H1 (cell line): Measurements from ENCODE around the gene GSE1. TPM values are rescaled to one million over a fixed set of nuclear protein-coding genes. Genes with fewer than 3 reads are reported as not detected.

Experiments used
- CTCF ChIA-PET: fragments of 300-600 bp; sonication (Branson Sonifier 250); formaldehyde crosslinking; loops from one replicate; lab custom pipeline; 2021; ENCODE audit not compliant: partially characterized antibody; lab: Charles Lee
- POLR2A ChIA-PET: fragments of 300-600 bp; sonication (Branson Sonifier 250); formaldehyde crosslinking; loops from one replicate; lab custom pipeline; 2021; ENCODE audit warnings: inconsistent platforms; ENCODE audit not compliant: partially characterized antibody; lab: Charles Lee
- DNase-seq, 2 experiments: peaks; one replicate each; pipeline versions ENCODE4 v3.0.0 to v3.0.0-alpha.2; 2010 to 2022; ENCODE audit warnings: low spot score in 2 of 2, low read depth in 1 of 2, mixed read lengths in 1 of 2
- FAIRE-seq: peaks from 2 replicates; lab custom pipeline; 2011; peaks lifted over from hg19 to GRCh38; lab: Jason Lieb, UNC
- H2AFZ ChIP-seq: 2 replicates; pipeline ENCODE4 v1.8.1; 2012; ENCODE audit warnings: low read length, inconsistent platforms
- H2AK5ac ChIP-seq: 2 replicates; pipeline ENCODE4 v1.6.1; 2013; ENCODE audit warnings: low read depth, low read length
- H2BK120ac ChIP-seq: replicated peaks from 2 replicates; pipeline ENCODE3; 2013; ENCODE audit warnings: low read depth, low read length, inconsistent platforms
- H2BK12ac ChIP-seq: 2 replicates; pipeline ENCODE4 v1.6.1; 2013; ENCODE audit warnings: low read depth, low read length
- H2BK15ac ChIP-seq: 2 replicates; pipeline ENCODE4 v1.6.1; 2013; ENCODE audit warnings: low read length
- H2BK20ac ChIP-seq: 2 replicates; pipeline ENCODE4 v1.6.1; 2013; ENCODE audit warnings: low read length
- H2BK5ac ChIP-seq: 2 replicates; pipeline ENCODE4 v1.6.1; 2013; ENCODE audit warnings: low read depth, low read length
- H3K14ac ChIP-seq: 2 replicates; pipeline ENCODE4 v1.6.1; 2013; ENCODE audit warnings: inconsistent platforms; ENCODE audit not compliant: insufficient read length
- H3K18ac ChIP-seq: 2 replicates; pipeline ENCODE4 v1.6.1; 2013; ENCODE audit warnings: low read length; ENCODE audit errors: extremely low read depth
- H3K23ac ChIP-seq: 2 replicates; pipeline ENCODE4 v1.6.1; 2013; ENCODE audit warnings: inconsistent platforms; ENCODE audit not compliant: insufficient read length
- H3K23me2 ChIP-seq: 2 replicates; pipeline ENCODE4 v1.6.1; 2013; ENCODE audit warnings: low read depth, low read length
- H3K27ac ChIP-seq: 2 replicates; pipeline ENCODE4 v1.6.1; 2011; ENCODE audit warnings: low read depth, low read length, inconsistent platforms
- H3K27me3 ChIP-seq, 4 experiments: replicated peaks in 1 of 4; 1 replicate in 1 of 4; 2 replicates in 3 of 4; pipeline versions ENCODE4 v1.6.1 to v1.8.1; 2011 to 2013; ENCODE audit warnings: low read length in 3 of 4, mild to moderate bottlenecking in 3 of 4, inconsistent platforms in 2 of 4, mixed read lengths in 2 of 4, moderate library complexity in 1 of 4; ENCODE audit not compliant: control insufficient read depth in 3 of 4, insufficient read depth in 3 of 4; ENCODE audit errors: extremely low read depth in 1 of 4
- H3K36me3 ChIP-seq, 4 experiments: 2 replicates each; pipeline versions ENCODE4 v1.6.1 to v1.8.1; 2011 to 2013; ENCODE audit warnings: mild to moderate bottlenecking in 4 of 4, low read length in 3 of 4, moderate library complexity in 2 of 4, control low read depth in 1 of 4, inconsistent platforms in 1 of 4; ENCODE audit not compliant: insufficient read depth in 4 of 4, control insufficient read depth in 2 of 4
- H3K4ac ChIP-seq: replicated peaks from 2 replicates; pipeline ENCODE3; 2013; ENCODE audit warnings: low read length, low read depth, mixed read lengths, inconsistent platforms; ENCODE audit not compliant: insufficient read length
- H3K4me1 ChIP-seq, 4 experiments: replicated peaks in 1 of 4; 1 replicate in 1 of 4; 2 replicates in 3 of 4; pipeline versions ENCODE4 v1.6.1 to v1.8.1; 2011 to 2013; ENCODE audit warnings: low read length in 3 of 4, inconsistent platforms in 2 of 4, mixed read lengths in 1 of 4; ENCODE audit not compliant: insufficient read depth in 4 of 4, control insufficient read depth in 3 of 4
- H3K4me2 ChIP-seq, 2 experiments: 2 replicates each; pipeline versions ENCODE4 v1.6.1 to v1.8.1; 2011 to 2013; ENCODE audit warnings: low read depth in 2 of 2, low read length in 2 of 2, control low read depth in 1 of 2, inconsistent platforms in 1 of 2, mild to moderate bottlenecking in 1 of 2; ENCODE audit not compliant: insufficient read depth in 1 of 2
- H3K4me3 ChIP-seq, 4 experiments: fragments of 200-600, 300-600 bp in 1 of 4; sonication (generic), shearing (Covaris generic), sonication (Bioruptor Twin) in 1 of 4; 2 replicates each; pipeline versions ENCODE4 v1.5.1 to v1.8.1; 2011 to 2016; ENCODE audit warnings: low read length in 4 of 4, low read depth in 3 of 4, control low read depth in 2 of 4, inconsistent platforms in 2 of 4, mild to moderate bottlenecking in 2 of 4, mixed read lengths in 1 of 4, moderate library complexity in 1 of 4; ENCODE audit not compliant: insufficient read depth in 2 of 4; ENCODE audit errors: extremely low read depth in 1 of 4
- H3K56ac ChIP-seq: replicated peaks from 2 replicates; pipeline ENCODE3; 2013; ENCODE audit warnings: low read depth, mild to moderate bottlenecking, mixed read lengths, low read length, inconsistent platforms; ENCODE audit not compliant: insufficient read length
- H3K79me1 ChIP-seq: 2 replicates; pipeline ENCODE4 v1.6.1; 2013; ENCODE audit warnings: low read depth, low read length, control low read depth
- H3K79me2 ChIP-seq, 2 experiments: 2 replicates each; pipeline versions ENCODE4 v1.6.1 to v1.8.1; 2012 to 2013; ENCODE audit warnings: low read length in 2 of 2, mild to moderate bottlenecking in 2 of 2, inconsistent platforms in 1 of 2; ENCODE audit not compliant: insufficient read depth in 2 of 2, control insufficient read depth in 1 of 2
- H3K9ac ChIP-seq, 4 experiments: replicated peaks in 1 of 4; 1 replicate in 1 of 4; 2 replicates in 3 of 4; pipeline versions ENCODE4 v1.6.1 to v1.8.1; 2011 to 2013; ENCODE audit warnings: low read depth in 3 of 4, low read length in 3 of 4, control low read depth in 2 of 4, mild to moderate bottlenecking in 2 of 4, moderate library complexity in 2 of 4, inconsistent platforms in 1 of 4; ENCODE audit errors: extremely low read depth in 1 of 4
- H3K9me3 ChIP-seq, 2 experiments: 2 replicates each; pipeline versions ENCODE4 v1.6.1 to v1.8.1; 2012 to 2013; ENCODE audit warnings: mild to moderate bottlenecking in 2 of 2, moderate library complexity in 2 of 2, control low read depth in 1 of 2, inconsistent platforms in 1 of 2, low read depth in 1 of 2, low read length in 1 of 2, mixed read lengths in 1 of 2; ENCODE audit not compliant: insufficient read depth in 2 of 2
- H4K20me1 ChIP-seq, 2 experiments: replicated peaks in 1 of 2; 2 replicates each; pipeline versions ENCODE3 to v1.8.1; 2011 to 2013; ENCODE audit warnings: inconsistent platforms in 2 of 2, low read length in 2 of 2, mild to moderate bottlenecking in 1 of 2; ENCODE audit not compliant: insufficient read depth in 2 of 2, control insufficient read depth in 1 of 2
- H4K5ac ChIP-seq: 2 replicates; pipeline ENCODE4 v1.6.1; 2013; ENCODE audit warnings: low read length, low read depth, mixed read lengths, inconsistent platforms; ENCODE audit not compliant: insufficient read length
- H4K8ac ChIP-seq: 2 replicates; pipeline ENCODE4 v1.8.0; 2013; ENCODE audit warnings: mild to moderate bottlenecking, moderate library complexity, low read length, inconsistent platforms; ENCODE audit not compliant: insufficient read depth; ENCODE audit errors: extremely low read depth
- H4K91ac ChIP-seq: replicated peaks from 2 replicates; pipeline ENCODE3; 2013; ENCODE audit warnings: low read length, mixed read lengths, inconsistent platforms; ENCODE audit not compliant: insufficient read length
- GABPA ChIP-seq: IDR thresholded peaks from 2 replicates; pipeline ENCODE4 v1.6.1; 2011; ENCODE audit warnings: mild to moderate bottlenecking, low read length, moderate library complexity, borderline replicate concordance; ENCODE audit not compliant: insufficient read depth
- KDM4A ChIP-seq: IDR thresholded peaks from one replicate; pipeline ENCODE4 v1.7.1; 2012; ENCODE audit warnings: low read depth, mild to moderate bottlenecking, moderate library complexity, low read length, inconsistent platforms; ENCODE audit not compliant: severe bottlenecking
- NRF1 ChIP-seq: IDR thresholded peaks from 2 replicates; pipeline ENCODE4 v1.6.1; 2011; ENCODE audit warnings: mild to moderate bottlenecking, low read depth, low read length, improper control_type of control experiment
- RAD21 ChIP-seq, 2 experiments: IDR thresholded peaks in 1 of 2; conservative IDR thresholded peaks in 1 of 2; 2 replicates each; pipeline ENCODE4 v1.6.1; 2011; ENCODE audit warnings: low read depth in 2 of 2, low read length in 2 of 2, improper control_type of control experiment in 1 of 2, inconsistent platforms in 1 of 2, mild to moderate bottlenecking in 1 of 2, moderate library complexity in 1 of 2
- ZNF274 ChIP-seq: IDR thresholded peaks from 2 replicates; pipeline ENCODE4 v1.7.0; 2012; ENCODE audit warnings: low read length, borderline replicate concordance; ENCODE audit errors: extremely low read depth
- WGBS, 2 experiments: shearing (Covaris generic) in 1 of 2; methylation state at CpG; one replicate each; pipeline versions ENCODE4 v1.1.6 to v1.1.7; 2013 to 2015; ENCODE audit warnings: low lambda C conversion rate in 2 of 2, mixed read lengths in 2 of 2, inconsistent platforms in 1 of 2, low coverage in 1 of 2, missing lambda C conversion rate in 1 of 2; ENCODE audit not compliant: insufficient replicate concordance in 2 of 2, insufficient coverage in 1 of 2, insufficient read length in 1 of 2; ENCODE audit errors: extremely low coverage in 1 of 2, missing lambda C conversion rate in 1 of 2; 5-methylcytosine and 5-hydroxymethylcytosine counted together
- polyA plus RNA-seq, 7 experiments: library from polyadenylated mRNA; depleted of rRNA in 3 of 7; stranded (reverse) in 5 of 7; unstranded in 2 of 7; fragments of >200 nt in 5 of 7; fragments of 200-250 nt in 2 of 7; gene quantifications; 1 replicate in 5 of 7; 2 replicates in 1 of 7; 4 replicates in 1 of 7; pipeline versions ENCODE4 v1.2.1 to v1.2.3, GENCODE V29; 2011 to 2013; ENCODE audit warnings: missing spikeins in 2 of 7, mixed read lengths in 2 of 7
- total RNA-seq: library from RNA; stranded (reverse); fragmentation: NEBNext Ultra II Directional; extraction: Animal tissue kit (Norgen Biotek cat#: 25700); gene quantifications from 2 replicates; pipeline ENCODE4 v1.2.1, GENCODE V29; 2021

GSE1 gene
- total and polyA plus RNA-seq, 2 of the 8 experiments (the other 6 are each of a cell fraction or from before 2014, with no cell fraction given): 26.0 to 65.6 TPM

DNA sequence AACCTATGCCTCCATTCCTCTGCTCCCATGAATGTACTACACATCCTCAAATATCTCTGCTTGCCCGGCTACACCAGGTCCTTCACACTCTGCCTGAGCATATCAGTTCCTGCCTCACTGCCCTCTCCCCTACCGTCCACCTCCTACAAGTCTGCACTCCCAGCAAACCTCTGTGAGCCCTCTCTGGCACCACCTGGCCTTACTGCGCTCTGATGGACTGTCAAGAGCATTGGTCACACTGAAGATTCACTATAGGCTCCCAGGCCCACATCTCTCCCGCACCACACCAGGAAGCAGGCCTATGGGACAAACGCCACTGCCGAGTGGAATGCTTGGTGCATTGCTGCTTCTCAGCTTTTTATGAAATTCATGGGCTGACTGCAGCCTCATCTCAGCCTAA is 66.7 kb downstream of the GSE1 start:
- Histone ChIP-seq H3K14ac (no peak overlapping the region), H3K18ac (no peak overlapping the region), H3K23me2 (no peaks in the 10 kb centered on the region), H3K23ac (no peak overlapping the region), H2BK5ac (no peak overlapping the region), H3K79me2 (peaks cover 0 to 15% of the 10 kb centered on the region in 2 experiments; a peak in 2 of 4 replicates), H2BK12ac (no peak overlapping the region), H3K4me2 (no peak overlapping the region), H4K5ac (no peak overlapping the region), H3K36me3 (peaks cover 28 to 59% (median 42%) of the 10 kb centered on the region in 4 experiments), H3K27me3 (no peaks in the 10 kb centered on the region), H4K20me1 (peaks cover 3 to 20% of the 10 kb centered on the region in 2 experiments), H3K27ac (no peak overlapping the region), H2AFZ (no peak overlapping the region), H3K9ac (no peak overlapping the region), H2BK120ac (no peak overlapping the region), H3K4me3 (no peak overlapping the region), H3K9me3 (no peaks in the 10 kb centered on the region), H4K91ac (no peak overlapping the region), H3K79me1 (peaks cover 9% of the 10 kb centered on the region; the same call in 1 of the 2 replicates), H4K8ac (no peak overlapping the region; the same call in 1 of the 2 replicates), H3K4me1 (no peaks in the 10 kb centered on the region), H2BK20ac (no peak overlapping the region), H2BK15ac (no peak overlapping the region), H3K4ac (no peak overlapping the region), H3K56ac (no peak overlapping the region), H2AK5ac (no peak overlapping the region)
- 95% methylated on average over 6 of the region's 6 CpGs; no CpG with 5 or more reads in 1 of the 2 experiments for WGBS, 2 experiments
- ChIA-PET CTCF (interaction anchor here (1.1 to 37.0 kb wide), 5 partner anchors 10 to 38 kb away, joined by 3 to 620 read pairs (median 31); no protein-coding TSS in a partner anchor), POLR2A (interaction anchor here (3.3 to 10.5 kb wide), 2 partner anchors 6 to 12 kb away, joined by 10 to 77 read pairs; partner anchors contain the start of gene GINS2)
- FAIRE-seq (no peak), DNase-seq (no peak)
- TF ChIP-seq GABPA (no peak), ZNF274 (no peak), KDM4A (no peak), RAD21 (IDR thresholded peaks at IDR 0.05 in 1 of 2, conservative IDR thresholded peaks at IDR 0.05 in 1 of 2; ENCODE audit: low read depth in 2 of 2, low read length in 2 of 2) (no peak), NRF1 (no peak)
